HepG2 (cell line): ENCODE measurements around the gene HLF. TPM values are rescaled to one million over a fixed set of nuclear protein-coding genes. Genes with fewer than 3 reads are reported as not detected.

Source experiments
- ATAC-seq: fragments of 200-7000 bp; cut with Tn5 transposase; 3 replicates; pipeline ENCODE4 v1.9.1; 2020; ENCODE audit warnings: mild to moderate bottlenecking, moderate library complexity
- BruUV-seq: library from RNA; stranded (reverse); fragments of 400-500 nt; replicated peaks from 2 replicates; lab custom pipeline; 2021; lab: Mats Ljungman, UMichigan
- CTCF ChIA-PET: fragments of 300-600 bp; formaldehyde crosslinking; extraction: SDS; loops from one replicate; lab custom pipeline; 2021; ENCODE audit warnings: low total read pairs, inconsistent platforms, low intra/inter-chr PET ratio; lab: Yijun Ruan, JAX
- POLR2A ChIA-PET: fragments of 350-600 bp; sonication (Branson Sonifier 250); formaldehyde crosslinking; loops from one replicate; lab custom pipeline; 2020; ENCODE audit warnings: antibody characterized with exemption, inconsistent platforms; lab: Yijun Ruan, JAX
- DNase-seq: peaks from one replicate; pipeline ENCODE4 v3.0.0-alpha.2; 2015; ENCODE audit warnings: low spot score
- FAIRE-seq: peaks from 3 replicates; lab custom pipeline; 2011; peaks lifted over from hg19 to GRCh38; lab: Jason Lieb, UNC
- H2AFZ ChIP-seq: one replicate; pipeline ENCODE4 v1.6.1; 2011; ENCODE audit warnings: low read length, inconsistent platforms
- H3K27ac ChIP-seq: fragments of 300-600 bp; 3 replicates; pipeline ENCODE4 v1.8.0; 2011; ENCODE audit warnings: mixed run types, mild to moderate bottlenecking, mixed read lengths, low read length, inconsistent platforms; ENCODE audit not compliant: insufficient read depth; ENCODE audit errors: extremely low read length
- H3K27me3 ChIP-seq, 2 experiments: fragments of 200-600 bp in 1 of 2; 2 replicates in 1 of 2; 3 replicates in 1 of 2; pipeline versions ENCODE4 v1.6.0 to v1.8.0; 2011; ENCODE audit warnings: low read length in 2 of 2, mild to moderate bottlenecking in 2 of 2, moderate library complexity in 2 of 2, inconsistent platforms in 1 of 2; ENCODE audit not compliant: insufficient read depth in 2 of 2, control insufficient read depth in 1 of 2
- H3K36me3 ChIP-seq, 2 experiments: fragments of 200-600 bp in 1 of 2; replicated peaks in 1 of 2; 2 replicates in 1 of 2; 3 replicates in 1 of 2; pipeline versions ENCODE4 v1.5.1 to v1.8.0; 2011; ENCODE audit warnings: low read length in 2 of 2, inconsistent platforms in 1 of 2; ENCODE audit not compliant: insufficient read depth in 2 of 2, control insufficient read depth in 1 of 2
- H3K4me1 ChIP-seq: 2 replicates; pipeline ENCODE4 v1.5.1; 2012; ENCODE audit warnings: low read length, inconsistent platforms; ENCODE audit not compliant: insufficient read depth
- H3K4me2 ChIP-seq: 2 replicates; pipeline ENCODE4 v1.6.0; 2011; ENCODE audit warnings: low read depth, low read length, inconsistent platforms
- H3K4me3 ChIP-seq, 3 experiments: fragments of 200-600 bp in 1 of 3; sonication (generic), shearing (Covaris generic) in 1 of 3; replicated peaks in 1 of 3; 2 replicates each; pipeline ENCODE4 v1.5.1; 2011 to 2016; ENCODE audit warnings: low read length in 3 of 3, inconsistent platforms in 2 of 3, low read depth in 2 of 3, mild to moderate bottlenecking in 2 of 3, control low read depth in 1 of 3, mixed read lengths in 1 of 3; ENCODE audit not compliant: insufficient read depth in 1 of 3
- H3K79me2 ChIP-seq: one replicate; pipeline ENCODE4 v1.6.1; 2011; ENCODE audit warnings: low read length, inconsistent platforms; ENCODE audit not compliant: insufficient read depth
- H3K9ac ChIP-seq: 2 replicates; pipeline ENCODE4 v1.6.0; 2011; ENCODE audit warnings: mild to moderate bottlenecking, low read depth, low read length, inconsistent platforms; ENCODE audit not compliant: insufficient read depth
- H3K9me3 ChIP-seq: 2 replicates; pipeline ENCODE4 v1.5.1; 2012; ENCODE audit warnings: mild to moderate bottlenecking, low read length
- H4K20me1 ChIP-seq: 2 replicates; pipeline ENCODE4 v1.6.0; 2011; ENCODE audit warnings: inconsistent platforms, mild to moderate bottlenecking, low read length, moderate library complexity; ENCODE audit not compliant: insufficient read depth
- ATF7 ChIP-seq, 2 experiments: fragments of 450-650 bp in 1 of 2; sonication (generic) in 1 of 2; formaldehyde crosslinking in 1 of 2; IDR thresholded peaks; 2 replicates each; pipeline versions ENCODE4 v1.4.0 to v1.6.1; 2016 to 2020; ENCODE audit warnings: antibody characterized with exemption in 1 of 2, mild to moderate bottlenecking in 1 of 2, missing genetic modification reagents in 1 of 2
- DMAP1 ChIP-seq: IDR thresholded peaks from 2 replicates; pipeline ENCODE4 v1.6.1; 2016
- EEA1 ChIP-seq: sonication (generic); formaldehyde crosslinking; IDR thresholded peaks from 2 replicates; pipeline ENCODE4 v1.5.1; 2020; ENCODE audit warnings: mild to moderate bottlenecking, missing genetic modification reagents, borderline replicate concordance
- MBD4 ChIP-seq: IDR thresholded peaks from 2 replicates; pipeline ENCODE4 v1.6.1; 2012; ENCODE audit warnings: low read length, inconsistent platforms, borderline replicate concordance
- SMARCE1 ChIP-seq: fragments of 450-650 bp; IDR thresholded peaks from 2 replicates; pipeline ENCODE4 v1.6.1; 2017; ENCODE audit warnings: borderline replicate concordance
- TP53 ChIP-seq: sonication (generic); formaldehyde crosslinking; conservative IDR thresholded peaks from 2 replicates; pipeline ENCODE4 v1.4.0; 2020; ENCODE audit warnings: missing genetic modification reagents
- ZNF850 ChIP-seq: sonication (generic); formaldehyde crosslinking; conservative IDR thresholded peaks from 2 replicates; pipeline ENCODE4 v1.9.0; 2021; ENCODE audit warnings: mild to moderate bottlenecking, missing genetic modification reagents
- WGBS: methylation state at CpG from one replicate; pipeline ENCODE4 v1.1.6; 2017; ENCODE audit warnings: low lambda C conversion rate; 5-methylcytosine and 5-hydroxymethylcytosine counted together
- in situ Hi-C: cut with HindIII; loops from 2 replicates; pipeline ENCODE4 v1.10.0; 2017; ENCODE audit warnings: low pct_unique_long_range_greater_than_20kb; ENCODE audit not compliant: extremely low pct_ligation_motif_present
- intact Hi-C: fragments of 100-400 bp; cut with micrococcal nuclease; formaldehyde crosslinking; loops from one replicate; pipeline ENCODE4 v1.10.0; 2022; ENCODE audit not compliant: unreplicated experiment
- polyA plus RNA-seq, 8 experiments: library from polyadenylated mRNA; depleted of rRNA in 3 of 8; stranded (reverse) in 7 of 8; unstranded in 1 of 8; fragments of >200 nt; fragmentation: Illumina TruSeq in 4 of 8; extraction: Trizol in 4 of 8; gene quantifications; 2 replicates each; pipeline versions ENCODE4 v1.2.1 to v1.2.3, GENCODE V29; 2011 to 2016; ENCODE audit warnings: low read depth in 4 of 8, missing spikeins in 1 of 8, mixed read lengths in 1 of 8; ENCODE audit not compliant: insufficient read depth in 1 of 8
- total RNA-seq, 5 experiments: library from RNA; depleted of rRNA; stranded (reverse); fragments of >200 nt; fragmentation: Illumina TruSeq; extraction: Trizol; gene quantifications; 2 replicates each; pipeline ENCODE4 v1.2.3, GENCODE V29; 2016; ENCODE audit warnings: low read depth in 1 of 5
- TF ChIP-seq, protein P1 (sequence below): sonication (generic); formaldehyde crosslinking; IDR thresholded peaks from 2 replicates; pipeline ENCODE4 v1.8.0; 2022; ENCODE audit warnings: mild to moderate bottlenecking, missing genetic modification reagents, borderline replicate concordance
- TF ChIP-seq, protein P2 (sequence below): sonication (generic); formaldehyde crosslinking; IDR thresholded peaks from 2 replicates; pipeline ENCODE4 v1.8.1; 2023; ENCODE audit warnings: missing genetic modification reagents, inconsistent platforms, borderline replicate concordance

The HLF gene
- total and polyA plus RNA-seq, 2 of the 13 experiments (the other 11 are each of a cell fraction or from before 2014, with no cell fraction given): 202 to 346 TPM

DNA sequence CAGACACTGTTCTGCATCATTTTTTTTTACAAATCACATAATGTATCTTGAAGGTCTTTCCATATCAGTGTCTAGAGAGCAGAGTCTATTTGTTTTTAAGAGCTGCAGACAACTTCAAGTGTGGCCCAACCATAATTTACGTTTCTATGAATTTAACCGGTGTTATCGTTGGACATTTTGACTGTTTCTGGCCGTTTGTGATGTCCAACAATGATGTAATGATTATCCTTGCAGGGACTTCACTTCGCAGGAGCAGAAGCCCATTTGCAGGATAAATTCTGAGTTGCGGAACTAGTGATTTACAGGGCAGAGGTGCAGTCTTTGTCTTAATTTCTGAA lies 26.9 kb upstream of the HLF start:
- intact Hi-C loops (loop anchor here (1.0 to 5.0 kb wide), 3 partner anchors 26 to 176 kb away; partner anchors contain the start of gene HLF), in situ Hi-C loops (no loop called here)
- H3K4me1 ChIP-seq: peaks cover 23% of the 10 kb centered on the region
- H2AFZ ChIP-seq: no peak overlapping the region
- H3K4me2 ChIP-seq: peak overlapping the region; percentile 98
- H4K20me1 ChIP-seq: no peaks in the 10 kb centered on the region
- POLR2A ChIA-PET: interaction anchor here (0.7 to 3.5 kb wide), 17 partner anchors 8 to 170 kb away, joined by 3 to 81 read pairs (median 6); partner anchors contain the start of gene HLF
- 91% methylated on average over 6 of the region's 6 CpGs for WGBS
- H3K27ac ChIP-seq: peak overlapping the region; percentile 10
- no peak for TF ChIP-seq SMARCE1
- TF ChIP-seq, protein P1, sequence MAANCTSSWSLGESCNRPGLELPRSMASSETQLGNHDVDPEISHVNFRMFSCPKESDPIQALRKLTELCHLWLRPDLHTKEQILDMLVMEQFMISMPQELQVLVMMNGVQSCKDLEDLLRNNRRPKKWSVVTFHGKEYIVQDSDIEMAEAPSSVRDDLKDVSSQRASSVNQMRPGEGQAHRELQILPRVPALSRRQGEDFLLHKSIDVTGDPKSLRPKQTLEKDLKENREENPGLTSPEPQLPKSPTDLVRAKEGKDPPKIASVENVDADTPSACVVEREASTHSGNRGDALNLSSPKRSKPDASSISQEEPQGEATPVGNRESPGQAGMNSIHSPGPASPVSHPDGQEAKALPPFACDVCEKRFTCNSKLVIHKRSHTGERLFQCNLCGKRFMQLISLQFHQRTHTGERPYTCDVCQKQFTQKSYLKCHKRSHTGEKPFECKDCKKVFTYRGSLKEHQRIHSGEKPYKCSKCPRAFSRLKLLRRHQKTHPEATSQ (CRISPR knock-in tag): no peak
- TF ChIP-seq TP53 (CRISPR knock-in tag): 0 out of 2 replicates have a peak, but pooled peaks have one; percentile 37
- TF ChIP-seq, protein P2, sequence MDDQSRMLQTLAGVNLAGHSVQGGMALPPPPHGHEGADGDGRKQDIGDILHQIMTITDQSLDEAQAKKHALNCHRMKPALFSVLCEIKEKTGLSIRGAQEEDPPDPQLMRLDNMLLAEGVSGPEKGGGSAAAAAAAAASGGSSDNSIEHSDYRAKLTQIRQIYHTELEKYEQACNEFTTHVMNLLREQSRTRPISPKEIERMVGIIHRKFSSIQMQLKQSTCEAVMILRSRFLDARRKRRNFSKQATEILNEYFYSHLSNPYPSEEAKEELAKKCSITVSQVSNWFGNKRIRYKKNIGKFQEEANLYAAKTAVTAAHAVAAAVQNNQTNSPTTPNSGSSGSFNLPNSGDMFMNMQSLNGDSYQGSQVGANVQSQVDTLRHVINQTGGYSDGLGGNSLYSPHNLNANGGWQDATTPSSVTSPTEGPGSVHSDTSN (CRISPR knock-in tag): 0 out of 2 replicates have a peak, but pooled peaks have one; percentile 3
- TF ChIP-seq MBD4: no peak
- TF ChIP-seq ZNF850 (CRISPR knock-in tag): no peak
- no peak for TF ChIP-seq EEA1
- peak; percentile 47; the same call in 1 of the 2 replicates for TF ChIP-seq ATF7 (IDR thresholded peaks at IDR 0.05)
- TF ChIP-seq ATF7 (CRISPR knock-in tag; IDR thresholded peaks at IDR 0.05): no peak
- no peak for TF ChIP-seq DMAP1 (CRISPR knock-in tag)
- H3K4me3 ChIP-seq: 0 out of 6 replicates have a peak overlapping the region, but pooled peaks of 1 of the 3 experiments have one; percentile 77
- CTCF ChIA-PET: interaction anchor here (1.5 kb wide), 1 partner anchor 245 kb away, joined by 4 read pairs; no protein-coding TSS in a partner anchor
- ATAC-seq (no peak), DNase-seq (no peak), FAIRE-seq (no peak)
- H3K36me3 ChIP-seq: no peaks in the 10 kb centered on the region
- H3K79me2 ChIP-seq: no peaks in the 10 kb centered on the region
- TSS peak; percentile 66 for BruUV-seq
- H3K9ac ChIP-seq: no peak overlapping the region
- no peaks in the 10 kb centered on the region; a peak in 1 of 5 replicates for H3K27me3 ChIP-seq
- no peaks in the 10 kb centered on the region for H3K9me3 ChIP-seq
